GM13976 (cell line): ENCODE results near the gene MYOG.

Experiments used
- DNase-seq: peaks from one replicate; pipeline ENCODE4 v3.0.0; 2012; ENCODE audit warnings: low spot score
- in situ Hi-C: fragments of 300-500 bp; cut with MboI; formaldehyde crosslinking; loops from one replicate; pipeline ENCODE4 v1.12.0; 2022; ENCODE audit warnings: low sequenced_read_pairs, mixed read lengths, inconsistent platforms; ENCODE audit not compliant: unreplicated experiment
- TF ChIP-seq, protein P1 (sequence below): IDR thresholded peaks from 2 replicates; pipeline ENCODE4 v1.5.1; 2012; ENCODE audit warnings: borderline replicate concordance, mild to moderate bottlenecking; ENCODE audit not compliant: insufficient read depth; ENCODE audit errors: extremely low read depth, missing control alignments, control extremely low read depth

The MYOG gene

DNA sequence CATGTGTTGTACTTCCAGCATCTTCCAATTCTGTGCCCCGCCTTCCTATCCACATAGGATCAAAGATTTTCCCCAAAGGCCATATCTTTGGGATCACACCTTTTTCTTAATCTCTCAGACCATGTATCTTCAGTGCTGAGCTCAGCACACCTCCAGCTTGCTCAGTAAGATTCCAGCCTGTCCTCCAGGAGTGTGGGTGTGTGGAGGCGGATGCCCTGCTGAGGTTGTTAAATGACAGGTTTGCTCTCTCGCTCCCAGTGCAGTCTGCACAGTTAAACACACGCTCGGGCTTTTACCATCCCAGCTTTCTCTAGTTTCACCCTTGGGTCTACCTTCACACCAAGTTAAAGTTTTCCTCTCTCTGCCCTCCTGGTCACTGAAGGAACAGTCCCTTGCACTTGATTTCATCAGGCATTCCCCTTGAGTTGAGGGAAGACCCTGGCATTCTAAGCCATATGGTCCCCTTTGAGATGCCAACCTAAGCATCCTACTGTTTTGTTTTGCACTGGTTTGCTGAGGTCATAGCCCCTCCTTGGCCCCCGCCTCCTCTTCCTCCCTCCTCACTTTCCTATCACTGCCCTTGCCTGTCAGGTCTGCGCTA is 13.7 kb downstream of the MYOG start:
- DNase-seq = no peak
- TF ChIP-seq, protein P1, sequence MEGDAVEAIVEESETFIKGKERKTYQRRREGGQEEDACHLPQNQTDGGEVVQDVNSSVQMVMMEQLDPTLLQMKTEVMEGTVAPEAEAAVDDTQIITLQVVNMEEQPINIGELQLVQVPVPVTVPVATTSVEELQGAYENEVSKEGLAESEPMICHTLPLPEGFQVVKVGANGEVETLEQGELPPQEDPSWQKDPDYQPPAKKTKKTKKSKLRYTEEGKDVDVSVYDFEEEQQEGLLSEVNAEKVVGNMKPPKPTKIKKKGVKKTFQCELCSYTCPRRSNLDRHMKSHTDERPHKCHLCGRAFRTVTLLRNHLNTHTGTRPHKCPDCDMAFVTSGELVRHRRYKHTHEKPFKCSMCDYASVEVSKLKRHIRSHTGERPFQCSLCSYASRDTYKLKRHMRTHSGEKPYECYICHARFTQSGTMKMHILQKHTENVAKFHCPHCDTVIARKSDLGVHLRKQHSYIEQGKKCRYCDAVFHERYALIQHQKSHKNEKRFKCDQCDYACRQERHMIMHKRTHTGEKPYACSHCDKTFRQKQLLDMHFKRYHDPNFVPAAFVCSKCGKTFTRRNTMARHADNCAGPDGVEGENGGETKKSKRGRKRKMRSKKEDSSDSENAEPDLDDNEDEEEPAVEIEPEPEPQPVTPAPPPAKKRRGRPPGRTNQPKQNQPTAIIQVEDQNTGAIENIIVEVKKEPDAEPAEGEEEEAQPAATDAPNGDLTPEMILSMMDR = no peak
- in situ Hi-C loops = no loop called here

DNA sequence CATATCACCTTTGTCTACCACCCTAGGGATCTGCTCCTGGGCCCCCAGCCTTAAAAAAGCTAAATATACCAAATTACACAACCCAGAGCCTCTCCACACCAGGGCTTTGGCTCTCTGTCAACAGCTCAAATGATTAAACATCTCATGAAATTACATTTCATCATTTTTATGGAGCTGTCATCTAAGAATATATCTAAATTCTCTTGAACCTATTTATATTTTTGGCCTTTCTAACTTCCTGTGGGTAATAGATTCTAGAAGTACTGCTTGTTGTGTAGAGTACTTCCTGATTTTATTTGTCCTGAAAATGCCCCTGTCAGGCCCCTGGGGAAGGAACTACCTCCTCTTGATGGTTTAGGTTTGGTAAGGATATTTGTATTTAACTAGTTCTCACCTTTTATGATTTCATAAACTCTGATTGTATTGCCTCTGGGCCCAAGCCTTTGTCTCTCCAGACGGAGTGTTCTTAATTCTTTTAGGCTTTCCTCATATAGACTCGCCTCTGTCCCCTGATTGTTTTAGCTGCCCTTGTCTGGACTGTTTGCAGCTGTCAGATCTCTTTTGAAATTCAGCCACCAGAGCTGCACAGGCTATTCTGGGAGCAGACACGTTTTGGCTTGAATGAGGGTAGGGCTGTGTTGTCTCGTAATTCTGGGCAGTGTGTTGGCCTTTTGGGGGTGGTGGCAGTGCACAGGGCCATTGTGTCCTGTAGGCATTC is 16.6 kb downstream of the MYOG start:
- TF ChIP-seq, protein P1 = no peak
- DNase-seq = no peak
- in situ Hi-C loops = no loop called here

DNA sequence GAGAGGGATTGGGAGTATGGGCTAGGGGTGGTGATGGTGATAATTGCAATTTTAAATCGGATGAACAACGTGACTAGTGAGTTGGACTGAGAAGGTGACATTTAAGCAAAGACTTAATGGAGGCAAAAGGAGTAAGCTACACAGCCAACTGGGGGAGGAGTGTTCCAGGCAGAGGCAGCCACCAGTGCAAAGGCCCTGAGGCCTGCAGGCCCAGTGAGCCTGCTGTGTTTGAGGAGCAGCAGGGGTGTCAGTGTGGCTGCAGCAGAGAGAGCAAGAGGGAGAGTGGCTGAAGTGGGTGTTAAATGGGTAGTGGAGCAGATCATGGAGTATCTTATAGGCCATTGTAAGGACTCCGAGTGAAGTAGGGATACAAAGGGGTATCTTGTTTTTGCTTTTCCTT is 18.8 kb downstream of the MYOG start:
- in situ Hi-C loops = no loop called here
- TF ChIP-seq, protein P1 = no peak
- no peak for DNase-seq

DNA sequence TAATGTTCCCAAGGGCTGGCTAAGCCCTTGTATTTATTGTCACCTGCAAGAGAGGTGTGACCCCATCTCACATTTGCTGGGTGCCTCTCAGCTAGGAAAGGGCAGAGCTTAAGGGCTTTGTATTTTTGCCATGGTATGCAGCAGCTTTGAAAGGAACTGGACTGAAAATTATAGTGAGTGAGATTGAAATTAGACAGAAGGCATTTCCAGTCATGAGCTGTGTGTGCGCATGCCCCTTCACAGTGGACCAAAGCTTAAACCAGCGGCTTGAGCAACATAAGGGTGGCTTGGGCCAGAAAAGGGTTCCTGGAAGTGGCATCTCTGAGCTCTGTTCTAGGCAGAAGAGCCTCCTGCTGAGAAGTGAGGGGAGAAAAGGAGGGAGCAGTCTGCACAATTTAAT is 19.8 kb downstream of the MYOG start:
- TF ChIP-seq, protein P1 = no peak
- DNase-seq = no peak
- in situ Hi-C loops = no loop called here

DNA sequence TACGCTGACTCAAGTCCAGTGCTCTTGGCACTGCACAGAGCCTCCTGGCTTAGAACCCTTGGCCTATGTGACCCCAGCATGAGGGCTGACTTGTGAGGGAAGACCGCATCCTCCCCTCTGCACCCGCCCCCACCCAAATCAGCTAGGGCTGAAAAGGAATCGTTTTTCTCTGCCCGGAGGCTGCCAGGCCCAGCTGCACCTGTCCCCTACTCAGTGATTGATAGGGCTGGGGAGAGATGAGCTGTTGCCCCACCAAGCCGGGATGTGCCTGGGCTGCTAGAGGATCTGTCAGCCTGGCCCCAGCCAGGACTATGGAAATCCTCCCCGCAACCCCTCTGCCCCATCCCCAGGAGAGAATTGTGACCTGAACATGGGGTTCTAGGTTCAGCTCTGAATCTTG is 20.6 kb downstream of the MYOG start:
- no peak for DNase-seq
- in situ Hi-C loops = no loop called here
- TF ChIP-seq, protein P1 = no peak

DNA sequence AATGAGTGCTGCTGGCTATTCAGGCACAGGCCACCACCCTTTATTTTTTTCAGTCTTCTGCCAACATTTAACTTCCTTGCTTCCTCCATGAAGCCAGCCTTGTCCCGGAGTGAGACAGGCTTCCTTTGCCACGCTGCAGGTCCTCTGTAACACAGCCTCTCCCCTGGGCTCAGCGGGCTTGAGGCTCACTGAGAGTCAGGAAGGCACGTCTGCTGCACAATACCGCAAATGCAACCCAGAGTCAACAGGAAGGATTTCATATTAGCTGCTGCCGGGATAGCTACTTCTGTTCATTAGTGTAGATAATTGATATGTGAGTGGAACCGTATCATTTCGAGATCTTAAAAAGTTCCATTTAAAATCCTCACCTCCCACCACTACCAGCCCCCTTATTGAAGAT is 22.5 kb downstream of the MYOG start:
- DNase-seq = no peak
- in situ Hi-C loops = no loop called here
- TF ChIP-seq, protein P1 = no peak

DNA sequence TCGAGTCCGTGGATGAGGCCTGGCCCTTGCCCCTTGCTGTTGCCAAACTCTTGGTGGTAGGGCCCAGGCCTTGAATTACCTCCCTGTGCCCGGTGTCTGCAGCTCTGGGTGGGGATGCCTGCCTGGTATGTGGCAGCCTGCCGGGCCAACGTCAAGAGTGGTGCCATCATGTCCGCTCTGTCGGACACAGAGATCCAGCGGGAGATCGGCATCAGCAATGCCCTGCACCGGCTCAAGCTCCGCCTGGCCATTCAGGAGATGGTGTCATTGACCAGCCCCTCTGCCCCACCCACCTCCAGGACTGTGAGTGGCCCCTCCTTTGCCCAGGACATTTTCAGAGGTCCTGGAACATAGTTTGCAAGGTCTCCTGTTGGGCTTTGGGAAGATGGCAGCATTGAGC is 25.7 kb downstream of the MYOG start:
- no peak for DNase-seq
- in situ Hi-C loops = no loop called here
- TF ChIP-seq, protein P1 = no peak
